DND-41 (cell line): ENCODE measurements around the gene VPS33A.

Source experiments
- EZH2 ChIP-seq: IDR thresholded peaks from 3 replicates; pipeline ENCODE4 v1.6.1; 2012; ENCODE audit warnings: borderline replicate concordance, low read depth, mild to moderate bottlenecking, moderate library complexity, low read length, inconsistent platforms; ENCODE audit not compliant: severe bottlenecking
- TF ChIP-seq, protein P1 (sequence below): IDR thresholded peaks from 2 replicates; pipeline ENCODE4 v1.5.1; 2012; ENCODE audit warnings: borderline replicate concordance, low read length, moderate library complexity, mild to moderate bottlenecking; ENCODE audit not compliant: poor library complexity, severe bottlenecking; ENCODE audit errors: extremely low read depth

DNA sequence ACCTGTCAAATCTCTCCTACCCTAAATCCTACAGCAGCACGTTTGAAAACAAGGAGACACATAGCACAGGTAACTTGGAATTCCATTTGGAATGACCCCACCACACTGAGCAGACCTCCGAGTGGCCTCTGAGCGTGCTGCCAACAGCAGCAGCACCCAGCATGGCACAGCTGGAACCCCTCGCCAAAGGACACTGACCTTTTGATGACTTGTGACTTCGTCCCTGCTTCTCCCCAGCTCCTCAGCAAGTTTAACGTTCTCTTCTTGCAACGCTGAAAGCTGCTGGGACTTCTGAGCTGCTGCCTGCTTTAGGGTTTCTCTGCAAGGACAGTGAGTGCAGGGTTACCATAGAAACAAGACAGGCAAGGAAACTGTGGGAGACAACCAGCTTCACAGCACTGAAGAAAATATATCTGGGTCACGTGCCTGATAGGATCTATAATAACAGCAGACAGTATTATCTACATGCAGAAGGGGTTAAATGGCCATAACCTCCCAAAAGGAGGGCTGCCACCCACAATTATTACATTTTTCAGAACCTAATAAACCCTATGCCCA lies 43.3 kb upstream of the VPS33A start:
- TF ChIP-seq, protein P1, sequence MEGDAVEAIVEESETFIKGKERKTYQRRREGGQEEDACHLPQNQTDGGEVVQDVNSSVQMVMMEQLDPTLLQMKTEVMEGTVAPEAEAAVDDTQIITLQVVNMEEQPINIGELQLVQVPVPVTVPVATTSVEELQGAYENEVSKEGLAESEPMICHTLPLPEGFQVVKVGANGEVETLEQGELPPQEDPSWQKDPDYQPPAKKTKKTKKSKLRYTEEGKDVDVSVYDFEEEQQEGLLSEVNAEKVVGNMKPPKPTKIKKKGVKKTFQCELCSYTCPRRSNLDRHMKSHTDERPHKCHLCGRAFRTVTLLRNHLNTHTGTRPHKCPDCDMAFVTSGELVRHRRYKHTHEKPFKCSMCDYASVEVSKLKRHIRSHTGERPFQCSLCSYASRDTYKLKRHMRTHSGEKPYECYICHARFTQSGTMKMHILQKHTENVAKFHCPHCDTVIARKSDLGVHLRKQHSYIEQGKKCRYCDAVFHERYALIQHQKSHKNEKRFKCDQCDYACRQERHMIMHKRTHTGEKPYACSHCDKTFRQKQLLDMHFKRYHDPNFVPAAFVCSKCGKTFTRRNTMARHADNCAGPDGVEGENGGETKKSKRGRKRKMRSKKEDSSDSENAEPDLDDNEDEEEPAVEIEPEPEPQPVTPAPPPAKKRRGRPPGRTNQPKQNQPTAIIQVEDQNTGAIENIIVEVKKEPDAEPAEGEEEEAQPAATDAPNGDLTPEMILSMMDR: no peak
- no peak for TF ChIP-seq EZH2
